Central memory CD8-positive, alpha-beta T cell (primary cell): Measurements from ENCODE around the gene WWP2.
"Not testable (repeated sequence)": the region's sequence is repeated elsewhere in the genome, so short reads cannot be mapped to it uniquely, and the experiment has no call there.

ENCODE experiments used
- ATAC-seq: fragments of 150-1000 bp; cut with Tn5 transposase; replicated peaks from 2 replicates; pipeline ENCODE4 v1.10.0; 2022; ENCODE audit warnings: mild to moderate bottlenecking, moderate FRiP score, moderate number of reproducible peaks; ENCODE audit not compliant: poor library complexity, severe bottlenecking; ENCODE audit errors: extremely low read depth
- DNase-seq, 2 donors: peaks; one replicate each; pipeline ENCODE4 v3.0.0; 2021; ENCODE audit warnings: low spot score in 2 of 2
- H3K27ac Mint-ChIP-seq: one replicate; pipeline ENCODE4 v1.8.0; 2022; ENCODE audit warnings: low read depth, mild to moderate bottlenecking, moderate library complexity, mixed read lengths
- H3K27me3 Mint-ChIP-seq: one replicate; pipeline ENCODE4 v1.8.0; 2022; ENCODE audit warnings: mixed read lengths
- H3K36me3 Mint-ChIP-seq: one replicate; pipeline ENCODE4 v1.8.0; 2022; ENCODE audit warnings: mild to moderate bottlenecking, moderate library complexity, mixed read lengths; ENCODE audit not compliant: insufficient read depth
- H3K4me1 Mint-ChIP-seq: one replicate; pipeline ENCODE4 v1.8.0; 2022; ENCODE audit warnings: mixed read lengths
- H3K4me3 Mint-ChIP-seq: one replicate; pipeline ENCODE4 v1.8.0; 2022; ENCODE audit warnings: mild to moderate bottlenecking, moderate library complexity, mixed read lengths
- H3K9me3 Mint-ChIP-seq: one replicate; pipeline ENCODE4 v1.8.0; 2022; ENCODE audit warnings: mixed read lengths

Gene WWP2

GRCh38 chr16:69816996-69817395 is 54.9 kb downstream of the WWP2 start:
- no peaks in the 10 kb centered on the region for H3K27me3 Mint-ChIP-seq
- H3K9me3 Mint-ChIP-seq: no peaks in the 10 kb centered on the region
- H3K27ac Mint-ChIP-seq: no peak overlapping the region
- peaks cover 25% of the 10 kb centered on the region for H3K36me3 Mint-ChIP-seq
- no peak overlapping the region for H3K4me3 Mint-ChIP-seq
- H3K4me1 Mint-ChIP-seq: peaks cover 13% of the 10 kb centered on the region
- DNase-seq (no peak), ATAC-seq (no peak)

DNA sequence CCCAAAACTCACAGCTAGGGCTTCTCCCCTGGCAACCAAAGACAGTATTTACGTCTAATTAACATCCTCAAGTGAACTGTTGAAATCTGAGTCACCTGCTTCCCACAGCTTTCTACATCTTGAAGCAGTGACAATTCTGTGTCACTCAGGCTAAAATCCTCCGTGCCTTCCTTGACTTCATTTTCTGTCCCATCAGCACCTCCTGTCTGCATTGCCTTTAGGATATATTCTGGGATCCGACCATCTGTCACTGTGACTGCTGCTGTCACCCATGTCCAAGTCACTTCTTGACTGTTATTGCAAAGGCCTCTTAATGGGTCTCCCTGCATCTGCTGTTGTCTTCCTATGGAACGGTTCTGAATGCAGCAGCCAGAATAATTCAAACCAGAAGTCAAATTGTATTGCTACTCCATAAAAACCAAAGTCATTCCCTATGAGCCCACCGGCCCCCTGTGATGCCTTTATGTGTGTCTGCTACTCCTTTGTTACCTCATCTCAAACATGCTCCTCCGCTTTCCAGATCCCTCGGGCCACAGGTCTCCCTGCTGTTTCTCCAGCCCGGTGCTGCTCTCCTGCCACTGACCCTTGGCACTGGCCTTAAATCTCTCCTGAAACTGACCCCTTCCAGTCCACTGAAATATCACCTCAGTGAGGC is 56.9 kb downstream of the WWP2 start:
- no peak for DNase-seq
- H3K27ac Mint-ChIP-seq: peak overlapping the region; percentile 14
- no peak for ATAC-seq
- H3K4me1 Mint-ChIP-seq: peaks cover 16% of the 10 kb centered on the region
- H3K9me3 Mint-ChIP-seq: no peaks in the 10 kb centered on the region
- peaks cover 15% of the 10 kb centered on the region for H3K36me3 Mint-ChIP-seq
- no peaks in the 10 kb centered on the region for H3K27me3 Mint-ChIP-seq
- H3K4me3 Mint-ChIP-seq: no peak overlapping the region

- ATAC-seq (no peak), DNase-seq (no peak)
- no peaks in the 10 kb centered on the region for H3K9me3 Mint-ChIP-seq
- no peak overlapping the region for H3K4me3 Mint-ChIP-seq
- peaks cover 16% of the 10 kb centered on the region for H3K4me1 Mint-ChIP-seq
- H3K36me3 Mint-ChIP-seq: peaks cover 21% of the 10 kb centered on the region
- no peaks in the 10 kb centered on the region for H3K27me3 Mint-ChIP-seq
- H3K27ac Mint-ChIP-seq: peak overlapping the region; percentile 65
Measured at GRCh38 chr16:69820926-69821541, 58.9 kb downstream of the WWP2 start.

DNA sequence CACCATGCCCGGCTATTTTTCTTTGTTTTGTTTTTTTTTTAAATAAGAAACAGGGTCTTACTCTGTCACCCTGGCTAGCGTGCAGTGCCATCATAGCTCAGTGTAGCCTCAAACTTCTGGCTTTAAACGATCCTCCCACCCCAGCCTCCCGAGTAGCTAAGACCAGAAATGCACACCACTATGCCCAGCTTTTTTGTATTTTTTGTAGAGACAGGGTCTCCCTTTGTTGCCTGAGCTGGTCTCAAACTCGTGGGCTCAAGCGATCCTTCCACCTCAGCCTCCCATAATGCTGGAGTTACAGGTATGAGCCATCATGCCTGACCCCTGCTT is 59.7 kb downstream of the WWP2 start:
- DNase-seq (no peak), ATAC-seq (no peak)
- Mint-ChIP-seq H3K36me3 (peaks cover 21% of the 10 kb centered on the region), H3K4me3 (no peak overlapping the region), H3K4me1 (peaks cover 16% of the 10 kb centered on the region), H3K9me3 (no peaks in the 10 kb centered on the region), H3K27ac (peak overlapping the region; percentile 65), H3K27me3 (no peaks in the 10 kb centered on the region)

- no peaks in the 10 kb centered on the region for H3K27me3 Mint-ChIP-seq
- peaks cover 24% of the 10 kb centered on the region for H3K36me3 Mint-ChIP-seq
- H3K4me3 Mint-ChIP-seq: no peak overlapping the region
- H3K4me1 Mint-ChIP-seq: peaks cover 16% of the 10 kb centered on the region
- ATAC-seq (no peak), DNase-seq (no peak)
- H3K9me3 Mint-ChIP-seq: no peaks in the 10 kb centered on the region
- no peak overlapping the region for H3K27ac Mint-ChIP-seq
Measured at GRCh38 chr16:69822174-69822935, 60.2 kb downstream of the WWP2 start.

GRCh38 chr16:69823831-69824563 is 61.9 kb downstream of the WWP2 start:
- Mint-ChIP-seq H3K4me3 (no peak overlapping the region), H3K27ac (no peak overlapping the region)

DNA sequence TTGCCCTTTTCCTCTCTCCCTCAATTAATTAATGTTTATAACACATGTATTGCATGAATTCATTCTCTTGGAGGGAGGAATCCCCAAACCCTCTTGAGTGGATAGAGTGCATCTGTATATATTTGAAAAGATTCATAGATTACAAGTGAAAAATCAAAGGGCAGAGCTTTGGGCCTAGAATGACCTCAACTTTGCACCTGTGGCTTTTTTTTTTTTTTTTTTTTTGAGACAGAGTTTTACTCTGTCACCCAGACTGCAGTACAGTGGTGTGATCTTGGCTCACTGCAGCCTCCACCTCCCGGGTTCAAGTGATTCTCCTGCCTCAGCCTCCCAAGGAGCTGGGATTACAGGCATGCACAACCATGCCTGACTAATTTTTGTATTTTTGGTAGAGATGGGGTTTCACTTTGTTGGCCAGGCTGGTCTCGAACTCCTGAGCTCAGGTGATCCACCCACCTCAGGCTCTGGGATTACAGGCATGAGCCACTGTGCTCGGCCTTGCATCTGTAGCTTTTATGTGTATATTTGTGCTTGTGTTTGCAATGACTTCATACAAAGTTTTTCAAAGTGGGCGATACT is 62.5 kb downstream of the WWP2 start:
- not testable (repeated sequence) for ATAC-seq, H3K4me3 Mint-ChIP-seq, H3K9me3 Mint-ChIP-seq, H3K4me1 Mint-ChIP-seq, H3K27ac Mint-ChIP-seq, H3K27me3 Mint-ChIP-seq, DNase-seq
- peaks cover 22% of the 10 kb centered on the region for H3K36me3 Mint-ChIP-seq

More at GRCh38 chr16:69823831-69824563, 61.9 kb downstream of the WWP2 start:
- DNase-seq (no peak), ATAC-seq (no peak)
- peaks cover 13% of the 10 kb centered on the region for H3K4me1 Mint-ChIP-seq
- H3K36me3 Mint-ChIP-seq: peaks cover 23% of the 10 kb centered on the region
- no peaks in the 10 kb centered on the region for H3K27me3 Mint-ChIP-seq
- H3K9me3 Mint-ChIP-seq: no peaks in the 10 kb centered on the region

- ATAC-seq (no peak), DNase-seq (no peak)
- no peak overlapping the region for H3K4me3 Mint-ChIP-seq
- no peaks in the 10 kb centered on the region for H3K27me3 Mint-ChIP-seq
- H3K36me3 Mint-ChIP-seq: peaks cover 24% of the 10 kb centered on the region
- no peaks in the 10 kb centered on the region for H3K9me3 Mint-ChIP-seq
- no peak overlapping the region for H3K27ac Mint-ChIP-seq
- peaks cover 2% of the 10 kb centered on the region for H3K4me1 Mint-ChIP-seq
Measured at GRCh38 chr16:69827524-69827923, 65.4 kb downstream of the WWP2 start.

DNA sequence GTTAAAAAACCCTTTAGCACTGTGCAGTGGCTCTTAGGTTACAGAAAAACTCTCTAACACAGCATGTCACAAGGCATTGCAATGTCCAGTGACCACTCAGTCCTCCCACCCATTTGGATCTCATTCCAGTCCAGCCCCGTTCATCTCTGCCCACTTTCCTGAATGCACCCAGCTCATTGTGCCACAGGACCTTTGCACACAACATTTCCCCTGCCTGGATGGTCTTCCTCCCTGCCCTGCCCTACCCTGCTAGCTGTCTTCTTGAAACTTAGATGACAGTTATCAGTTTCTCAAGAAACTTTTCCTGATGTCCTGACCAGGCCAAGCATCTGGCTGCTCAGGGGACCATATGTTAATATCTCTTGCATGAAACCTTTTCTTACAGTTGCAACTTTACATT is 67.2 kb downstream of the WWP2 start:
- DNase-seq (no peak), ATAC-seq (no peak)
- Mint-ChIP-seq H3K4me1 (peaks cover 6% of the 10 kb centered on the region), H3K36me3 (peaks cover 23% of the 10 kb centered on the region), H3K27ac (no peak overlapping the region), H3K9me3 (no peaks in the 10 kb centered on the region), H3K4me3 (no peak overlapping the region), H3K27me3 (no peaks in the 10 kb centered on the region)

GRCh38 chr16:69830146-69830533 is 68.0 kb downstream of the WWP2 start:
- Mint-ChIP-seq H3K4me3 (no peak overlapping the region), H3K4me1 (peaks cover 7% of the 10 kb centered on the region), H3K27ac (no peak overlapping the region), H3K27me3 (no peaks in the 10 kb centered on the region), H3K36me3 (peaks cover 18% of the 10 kb centered on the region), H3K9me3 (no peaks in the 10 kb centered on the region)
- no peak for ATAC-seq
- no peak for DNase-seq

DNA sequence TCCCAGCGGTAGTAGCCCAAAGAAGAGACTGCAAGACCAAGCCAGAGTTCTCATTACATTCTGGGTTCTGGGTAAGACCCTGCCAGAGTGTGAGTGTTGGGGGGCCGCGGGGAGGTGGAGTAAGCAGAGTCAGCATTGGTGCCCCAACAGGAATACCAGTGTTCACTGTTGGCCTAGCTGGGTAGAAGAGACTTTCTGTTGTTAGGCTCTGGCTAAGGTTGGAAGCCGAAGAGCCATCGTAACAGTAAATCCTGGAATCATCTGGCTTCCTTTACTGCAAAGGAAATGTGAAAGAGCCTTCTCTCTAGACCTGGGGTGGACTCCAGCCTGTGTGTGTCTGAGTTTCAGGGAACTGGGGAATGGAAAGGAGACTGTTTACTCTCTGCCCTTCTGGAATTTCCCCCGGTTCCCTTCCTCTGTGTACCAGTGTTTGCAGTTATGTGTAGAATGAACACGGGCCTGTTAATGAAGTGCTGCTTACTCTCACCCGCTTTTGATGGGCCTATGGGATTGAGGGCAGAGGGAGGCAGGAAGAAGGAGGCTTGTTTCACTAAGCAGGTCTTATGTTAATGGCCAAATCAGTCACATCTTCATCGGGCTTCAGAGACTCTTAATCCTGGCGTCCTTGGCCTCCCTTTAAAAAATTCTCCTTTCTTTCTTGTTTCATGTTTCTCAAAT is 68.5 kb downstream of the WWP2 start:
- no peak for DNase-seq
- Mint-ChIP-seq H3K4me1 (peaks cover 7% of the 10 kb centered on the region), H3K4me3 (no peak overlapping the region), H3K27ac (no peak overlapping the region), H3K9me3 (no peaks in the 10 kb centered on the region), H3K27me3 (no peaks in the 10 kb centered on the region), H3K36me3 (peaks cover 18% of the 10 kb centered on the region)
- ATAC-seq: no peak
